GM11168 (cell line): ENCODE data around the gene CTIF.

Source experiments
- in situ Hi-C: fragments of 300-500 bp; cut with MboI; formaldehyde crosslinking; loops from one replicate; pipeline ENCODE4 v1.12.0; 2022; ENCODE audit warnings: low sequenced_read_pairs; ENCODE audit not compliant: unreplicated experiment

CTIF gene

DNA sequence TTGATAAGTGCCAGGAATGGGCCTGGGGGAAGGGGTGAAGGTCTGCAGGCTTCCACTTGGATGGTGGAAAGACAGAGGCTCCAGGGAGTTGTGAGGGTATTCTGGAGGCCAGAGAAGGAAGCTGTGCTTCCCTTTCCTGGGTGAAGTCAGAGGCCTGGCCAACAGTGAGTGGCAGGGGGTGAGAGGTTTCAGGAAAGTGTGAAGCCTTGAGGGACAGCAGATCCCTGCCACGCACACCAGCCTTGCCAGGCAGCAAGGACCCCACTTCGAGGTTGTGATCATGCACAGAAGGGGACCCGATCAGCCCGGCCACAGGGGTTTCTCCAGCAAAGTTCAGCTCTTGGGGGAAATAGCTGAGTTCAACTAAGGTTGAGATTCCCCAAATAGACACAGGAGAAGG is 345.5 kb downstream of the CTIF start:
- in situ Hi-C loops, result no loop called here

DNA sequence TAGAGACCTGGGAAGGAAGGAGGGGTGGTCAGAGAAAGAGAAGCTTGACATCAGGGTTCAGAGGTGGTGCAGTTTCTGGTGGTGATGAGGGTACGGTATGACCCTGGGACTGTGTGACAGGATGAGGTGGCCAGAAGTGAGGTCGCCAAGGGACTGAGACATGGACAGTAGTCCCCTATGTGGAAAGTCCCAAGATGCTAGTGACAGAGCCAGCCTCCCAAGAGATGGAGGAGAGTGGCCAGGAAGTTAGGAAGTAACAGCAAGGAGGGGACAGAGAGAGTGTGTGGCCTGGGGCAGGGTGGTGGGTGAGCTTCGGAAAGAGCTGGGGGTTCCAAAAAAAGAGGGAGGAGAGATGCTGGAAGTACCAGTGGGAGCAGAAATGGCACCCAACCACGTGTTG is 345.9 kb downstream of the CTIF start:
- in situ Hi-C loops, result no loop called here

DNA sequence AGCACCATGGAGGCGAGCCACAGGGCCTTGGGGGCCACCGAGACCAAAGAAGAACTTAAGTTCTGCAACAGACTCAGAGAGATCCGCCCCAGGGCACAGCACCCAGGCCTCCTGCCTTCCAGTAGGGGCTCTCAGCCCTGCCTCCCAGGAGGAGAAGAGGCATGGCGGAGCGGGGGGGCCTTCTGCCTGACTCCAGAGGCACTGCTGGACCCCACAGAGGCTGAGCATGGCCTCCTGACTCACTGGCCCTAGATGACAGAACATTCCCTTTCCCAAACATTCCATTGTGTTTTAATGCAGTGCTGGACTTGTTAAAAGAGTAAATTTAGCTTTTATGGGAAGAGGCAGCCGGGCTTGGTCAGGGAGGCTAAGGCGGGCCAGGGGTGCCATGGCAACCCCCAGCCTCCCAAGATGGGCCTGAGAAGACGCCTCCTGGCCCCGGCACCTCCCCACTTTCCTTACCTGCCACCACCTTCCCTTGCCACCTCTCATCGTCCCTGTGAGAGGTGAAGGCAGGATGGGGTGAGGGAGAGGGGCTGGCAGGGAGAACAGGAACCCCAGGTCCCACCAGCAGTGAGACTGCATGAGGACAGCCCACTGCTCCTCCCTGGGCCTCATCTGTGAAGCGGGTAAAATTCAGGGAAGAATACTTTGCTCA is 346.6 kb downstream of the CTIF start:
- in situ Hi-C loops, result no loop called here

DNA sequence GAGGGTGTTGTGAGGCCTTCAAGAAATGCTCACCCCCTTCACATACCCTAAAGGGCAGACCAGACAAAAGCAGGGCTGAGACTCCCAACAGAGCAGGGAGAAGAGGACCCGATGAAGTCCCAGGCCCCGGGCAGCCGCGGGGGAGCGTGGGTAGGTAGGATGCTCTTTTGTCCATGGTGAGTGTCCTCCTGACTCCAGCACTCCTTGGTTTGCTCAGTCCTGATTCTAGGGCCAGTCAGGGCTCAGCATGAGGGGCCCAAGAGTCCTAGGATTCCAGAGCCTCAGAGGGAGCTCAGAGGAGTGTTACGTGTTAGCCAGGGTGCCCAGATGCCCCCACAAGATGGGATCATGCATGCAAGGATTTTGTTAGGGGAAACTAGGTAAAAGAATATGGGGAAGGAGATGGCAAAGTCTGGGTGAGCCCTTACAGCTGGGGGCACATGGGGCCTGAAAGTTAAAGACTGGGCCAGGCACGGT is 347.1 kb downstream of the CTIF start:
- in situ Hi-C loops, result no loop called here

DNA sequence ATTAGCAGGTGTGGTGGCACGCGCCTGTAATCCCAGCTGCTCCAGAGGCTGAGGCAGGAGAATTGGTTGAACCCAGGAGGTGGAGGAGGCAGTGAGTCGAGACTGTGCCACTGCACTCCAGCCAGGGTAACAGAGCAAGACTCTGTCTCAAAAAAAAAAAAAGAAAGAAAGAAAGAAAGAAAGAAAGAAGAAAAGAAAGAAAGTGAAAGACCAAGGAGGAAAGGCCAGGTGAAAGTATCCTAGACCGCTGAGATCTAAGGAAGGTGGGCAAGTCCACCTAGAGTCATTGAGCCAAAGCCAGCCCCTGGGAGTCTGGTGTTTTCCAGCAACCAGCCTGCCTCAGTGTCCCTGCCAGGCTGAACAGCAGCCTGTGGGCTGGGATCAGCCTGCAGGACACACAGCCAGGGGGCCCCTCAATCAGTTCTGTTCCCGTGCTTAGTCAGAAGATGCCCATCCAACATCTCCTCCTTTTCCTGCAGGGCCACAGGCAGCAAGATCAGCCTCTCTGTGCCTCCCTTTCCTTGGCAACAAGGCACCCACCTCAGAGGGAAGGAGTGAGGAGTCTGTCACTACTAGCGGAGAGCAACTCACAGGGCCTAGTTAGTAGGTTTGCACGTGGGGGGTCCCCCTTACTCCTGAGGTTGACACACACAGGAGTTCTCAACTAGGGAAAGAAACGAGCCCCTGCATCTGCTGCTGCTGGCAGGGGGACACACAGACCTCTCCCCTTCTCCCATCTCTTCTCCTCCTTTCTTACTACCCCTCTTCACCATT is 347.9 kb downstream of the CTIF start:
- in situ Hi-C loops, result no loop called here

DNA sequence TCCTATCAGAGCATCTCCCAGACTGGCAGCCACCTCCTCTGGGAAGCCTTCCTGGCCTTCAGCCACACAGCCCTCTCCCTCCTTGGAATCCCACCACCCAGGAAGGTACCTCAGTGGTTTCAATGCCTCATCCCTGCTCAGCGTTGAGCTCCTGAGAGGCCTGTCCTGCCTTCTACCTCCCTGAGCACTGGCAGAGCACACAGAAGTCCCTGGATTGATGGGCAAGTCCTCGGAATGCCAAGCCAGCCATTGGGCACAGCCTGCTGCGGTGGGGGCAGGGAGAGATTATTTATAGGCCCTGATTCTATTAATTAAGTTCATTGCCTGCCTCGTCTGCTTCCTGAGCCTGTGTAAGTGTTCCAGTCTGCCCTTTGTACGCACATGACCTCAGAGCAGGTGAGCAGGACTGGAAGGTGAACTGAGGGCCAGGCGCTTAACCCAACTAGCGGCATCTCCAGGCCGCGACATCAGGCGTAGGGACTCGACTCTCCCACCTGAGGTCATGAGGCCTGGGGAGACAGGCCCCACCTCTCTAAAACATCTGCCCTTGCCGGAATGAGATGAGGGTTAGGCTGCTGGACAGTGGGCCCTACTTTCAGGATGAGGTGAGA is 348.6 kb downstream of the CTIF start:
- in situ Hi-C loops, result no loop called here

DNA sequence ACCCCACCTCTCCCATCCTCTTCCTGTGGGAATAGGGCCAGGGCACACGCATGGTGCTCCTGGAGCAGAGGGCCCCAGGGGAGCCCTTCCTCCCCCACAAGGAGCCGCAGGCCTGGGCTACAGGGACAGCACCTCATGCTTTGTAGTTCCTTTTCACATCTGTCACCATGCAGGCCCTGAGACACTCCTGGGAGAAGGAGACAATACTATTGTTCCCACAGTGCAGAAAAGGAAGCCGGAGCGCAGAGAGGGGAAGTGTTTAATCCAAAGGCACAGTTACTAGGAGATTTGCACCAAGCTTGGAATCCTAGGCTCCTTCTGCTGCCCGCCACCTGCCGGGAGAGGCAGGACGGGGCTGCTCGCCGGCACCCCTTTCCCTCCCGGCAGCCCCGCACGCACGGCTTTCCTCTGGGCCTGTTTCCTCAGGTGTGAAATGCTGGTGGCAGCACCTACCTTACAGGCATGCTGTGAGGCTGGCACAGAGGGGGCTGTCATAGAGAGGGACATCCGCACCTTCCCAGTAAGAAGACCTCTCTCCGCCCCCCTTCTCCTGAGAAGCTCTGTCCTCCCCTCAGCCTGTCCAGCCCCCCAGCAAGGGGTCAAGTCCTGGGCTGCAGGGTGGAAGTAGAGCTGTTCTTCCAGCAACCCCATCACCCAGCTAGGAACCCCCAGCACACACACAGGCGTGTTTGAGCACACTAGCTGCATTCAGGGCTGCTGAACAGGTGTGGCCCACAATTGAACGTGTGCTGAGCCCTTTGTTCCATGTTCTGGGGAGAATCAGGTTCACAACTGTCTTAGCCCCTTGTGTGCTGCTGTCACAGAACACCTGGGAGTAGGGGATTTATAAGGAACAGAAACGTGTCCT is 349.3 kb downstream of the CTIF start:
- in situ Hi-C loops, result no loop called here

DNA sequence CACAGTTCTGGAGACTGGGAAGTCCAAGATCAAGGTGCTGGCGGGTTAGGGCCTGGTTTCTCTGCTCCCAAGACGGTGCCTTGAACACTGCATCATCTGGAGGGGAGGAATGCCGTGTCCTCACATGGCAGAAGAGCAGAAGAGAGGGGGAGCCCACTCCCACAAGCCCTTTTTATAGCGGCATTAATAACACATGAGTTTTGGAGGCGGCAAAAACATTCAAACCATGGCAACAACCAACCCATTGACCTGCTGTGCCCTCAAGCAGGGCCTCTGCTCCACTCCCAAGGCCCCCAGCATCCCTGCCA is 349.9 kb downstream of the CTIF start:
- in situ Hi-C loops, result no loop called here

DNA sequence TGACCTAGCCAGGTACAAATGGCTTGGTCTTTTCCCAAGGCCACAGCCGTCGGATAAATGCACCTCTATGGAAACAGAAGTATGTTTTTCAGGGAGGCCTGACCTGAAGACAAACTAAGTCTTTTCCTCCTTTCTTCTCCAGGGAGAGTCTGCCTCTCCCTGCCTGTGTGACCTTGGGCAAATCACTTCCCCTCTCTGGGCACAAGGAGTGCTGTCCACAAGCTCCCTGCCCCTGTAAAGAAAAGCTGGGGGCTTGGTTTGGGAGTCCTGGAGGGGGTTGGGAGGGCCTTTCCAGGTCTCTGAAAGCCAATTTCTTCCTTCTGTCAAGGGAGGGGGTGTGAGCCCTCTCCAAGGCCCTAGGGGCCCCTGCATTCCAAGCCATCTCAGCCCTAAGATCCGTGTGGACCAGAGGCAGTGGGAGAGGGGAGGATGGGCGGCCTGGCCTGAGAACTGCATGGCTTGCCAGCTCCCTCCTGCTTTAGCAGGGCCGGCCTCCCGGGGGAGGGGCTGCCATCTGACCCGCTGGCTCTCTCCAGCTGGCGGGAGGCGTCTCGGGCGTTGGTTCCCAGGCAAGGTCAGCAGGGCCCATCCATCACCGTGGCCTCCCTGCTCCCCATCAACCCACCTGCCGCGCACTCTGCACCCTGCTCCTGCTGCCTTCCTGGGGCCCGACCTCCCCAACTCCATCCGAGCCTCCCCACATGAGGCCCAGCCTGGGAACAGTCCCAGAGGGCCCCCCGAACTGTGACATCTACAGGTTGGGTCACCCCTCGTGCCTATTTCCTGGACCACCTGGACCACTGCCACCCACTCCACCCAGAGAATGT is 350.5 kb downstream of the CTIF start:
- in situ Hi-C loops, result no loop called here

DNA sequence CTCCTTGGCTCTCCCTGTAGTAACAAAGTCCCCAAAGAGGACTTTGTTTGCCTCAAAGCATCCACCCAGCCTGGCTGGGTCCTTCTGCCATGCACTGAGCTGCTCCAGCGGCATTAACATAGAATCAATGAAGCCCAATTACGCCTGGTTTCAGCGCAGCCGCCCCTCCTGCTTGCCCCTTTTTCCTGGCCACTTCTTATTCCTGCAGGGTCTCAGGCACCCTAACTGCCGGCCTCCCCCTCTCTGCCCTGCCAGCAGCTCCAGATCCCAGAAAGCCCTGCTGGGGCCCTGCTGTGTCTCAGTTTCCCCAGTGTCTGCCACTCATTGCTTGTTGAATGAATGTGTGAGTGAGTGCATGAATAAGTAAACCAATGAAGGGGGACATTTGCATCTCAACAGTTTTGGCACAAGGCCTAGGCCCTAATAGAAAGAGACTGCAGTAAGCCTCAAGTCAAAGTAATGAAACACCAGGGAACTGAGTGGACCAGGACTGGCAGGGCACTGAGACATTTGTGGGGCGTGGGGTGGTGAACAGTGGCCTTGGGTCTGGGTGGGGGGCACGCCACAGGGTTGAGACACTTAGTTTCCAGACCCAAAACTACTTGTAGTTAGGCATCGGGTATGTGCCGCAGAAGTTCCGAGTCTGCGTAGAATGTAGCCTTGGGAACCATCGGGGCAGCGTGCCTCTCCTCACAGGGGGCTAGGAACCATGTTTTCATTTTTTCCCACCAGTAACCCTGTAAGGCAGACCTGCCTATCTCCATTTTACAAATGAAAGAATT is 351.3 kb downstream of the CTIF start:
- in situ Hi-C loops, result no loop called here

DNA sequence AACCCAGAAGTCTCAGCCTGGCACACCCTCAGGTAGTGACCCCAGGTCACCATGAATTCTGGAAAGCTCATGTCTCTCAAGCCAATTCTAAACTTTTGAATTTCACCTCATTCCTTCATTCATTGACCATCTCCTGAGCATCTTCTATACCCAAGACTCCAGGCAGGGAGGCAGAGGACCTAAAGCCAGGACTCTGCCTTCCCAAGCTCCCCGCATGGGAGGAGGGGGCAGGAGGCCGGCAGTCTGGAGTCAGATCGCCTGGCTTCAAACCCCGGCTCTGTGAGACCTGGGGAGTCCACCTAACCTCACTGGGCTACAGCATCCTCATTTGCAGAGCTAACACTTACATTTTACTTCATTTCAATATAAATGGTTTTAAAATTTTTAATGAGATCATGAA is 352.9 kb downstream of the CTIF start:
- in situ Hi-C loops, result no loop called here

DNA sequence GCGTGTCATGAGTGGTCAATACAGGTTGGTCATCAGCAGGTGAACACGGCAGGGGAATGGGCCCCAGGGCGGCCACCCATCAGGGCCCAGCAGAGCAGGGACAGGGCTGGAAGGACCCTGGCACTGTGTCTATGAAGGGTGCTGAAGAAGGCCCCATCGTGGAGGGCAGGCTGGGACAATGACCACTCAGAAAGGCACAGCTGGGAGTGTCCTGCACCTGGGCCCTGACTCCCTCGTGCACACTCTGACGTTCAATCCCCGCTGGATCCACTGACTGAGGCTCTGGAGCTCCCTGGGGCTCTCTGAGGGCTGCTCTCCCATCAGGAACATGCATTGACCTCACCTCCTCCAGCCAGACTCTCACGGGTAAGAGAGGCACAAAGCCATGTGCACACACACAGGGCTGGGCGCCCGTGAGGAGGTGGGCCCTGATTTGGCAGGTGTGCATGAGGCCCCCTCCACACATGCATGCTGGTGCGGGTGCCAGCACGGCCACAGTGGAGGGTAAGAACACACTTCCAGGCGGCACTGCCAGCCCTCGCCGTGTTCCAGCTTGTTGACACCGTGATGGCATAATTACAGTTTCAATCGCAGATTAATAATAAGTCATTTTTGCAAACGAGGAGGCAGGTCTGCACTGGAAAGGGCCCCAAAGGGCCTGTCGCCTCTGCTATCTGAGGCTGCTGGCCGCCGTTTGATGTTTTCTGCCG is 353.5 kb downstream of the CTIF start:
- in situ Hi-C loops, result no loop called here

DNA sequence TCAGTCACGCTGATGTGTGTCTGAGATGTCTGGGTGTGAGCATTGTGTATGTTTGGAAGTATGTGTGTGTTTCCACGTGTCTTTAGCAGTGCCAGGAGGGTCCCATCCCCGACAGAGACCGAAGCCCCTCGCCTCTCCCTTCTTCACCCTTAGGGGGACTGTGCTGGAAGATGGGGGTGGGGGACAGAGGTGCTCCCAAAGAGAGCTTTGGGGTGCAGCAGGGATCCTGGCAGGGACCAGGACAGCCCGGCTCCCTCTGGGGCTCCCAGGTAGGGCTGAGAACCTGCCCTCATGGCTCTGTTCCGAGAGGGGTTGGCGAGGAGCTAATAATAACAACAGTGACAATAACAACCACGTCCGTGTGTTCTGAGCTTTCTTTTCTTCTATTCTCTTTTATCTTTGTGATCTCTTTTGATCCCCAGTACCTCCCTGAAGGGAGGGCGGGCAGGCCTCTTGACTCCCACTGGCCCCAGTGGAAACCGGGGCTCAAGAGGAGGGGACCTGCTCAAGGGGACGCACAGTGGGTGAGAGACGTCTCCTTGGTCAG is 354.3 kb downstream of the CTIF start:
- in situ Hi-C loops, result no loop called here

DNA sequence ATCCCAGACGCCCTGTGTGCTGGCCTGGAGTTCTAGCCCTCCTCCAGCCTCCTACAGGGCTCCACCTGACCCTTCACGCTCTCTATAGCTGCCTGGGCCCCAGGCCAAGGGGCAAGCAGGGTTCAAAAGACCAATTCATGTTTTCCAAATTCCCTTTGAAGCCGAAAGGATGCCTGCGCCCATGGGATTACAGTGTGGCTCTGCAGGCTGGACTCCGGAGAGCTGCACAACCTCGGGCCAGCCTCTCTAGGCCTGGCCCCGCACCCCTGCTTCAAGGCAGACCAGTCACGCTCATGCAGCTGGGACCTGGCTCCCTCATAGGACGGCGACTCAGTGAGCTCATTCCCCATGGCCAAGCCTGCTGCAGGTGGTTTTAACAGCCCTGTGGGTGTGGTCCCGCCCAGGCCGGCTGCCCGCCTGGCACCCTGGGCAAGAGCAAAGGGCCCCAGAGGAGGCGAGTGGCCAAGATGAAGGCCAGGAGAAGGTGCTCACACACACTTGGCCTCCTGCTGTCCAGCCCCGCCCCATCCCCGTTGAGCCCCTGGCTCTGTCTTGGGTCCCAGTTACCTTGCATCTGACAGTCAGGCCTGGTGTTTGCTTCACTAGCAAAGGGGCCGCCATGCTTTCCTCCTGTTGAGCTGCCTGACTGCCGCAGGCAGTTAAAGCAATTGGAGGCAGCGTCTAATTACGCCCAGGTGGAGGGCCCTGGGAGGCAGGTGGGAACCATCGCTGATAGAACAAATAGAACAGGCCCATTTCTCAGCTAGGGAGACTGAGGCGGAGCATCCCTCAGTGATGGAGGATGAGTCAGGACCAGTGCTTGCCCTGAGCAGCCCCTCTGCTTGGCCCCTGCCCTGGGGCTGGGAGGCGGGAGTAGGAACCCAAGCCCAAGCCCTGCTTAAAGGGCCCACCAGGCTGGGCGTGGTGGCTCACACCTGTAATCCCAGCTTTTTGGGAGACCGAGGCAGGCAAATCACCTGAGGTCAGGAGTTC is 355.1 kb downstream of the CTIF start:
- in situ Hi-C loops, result no loop called here

DNA sequence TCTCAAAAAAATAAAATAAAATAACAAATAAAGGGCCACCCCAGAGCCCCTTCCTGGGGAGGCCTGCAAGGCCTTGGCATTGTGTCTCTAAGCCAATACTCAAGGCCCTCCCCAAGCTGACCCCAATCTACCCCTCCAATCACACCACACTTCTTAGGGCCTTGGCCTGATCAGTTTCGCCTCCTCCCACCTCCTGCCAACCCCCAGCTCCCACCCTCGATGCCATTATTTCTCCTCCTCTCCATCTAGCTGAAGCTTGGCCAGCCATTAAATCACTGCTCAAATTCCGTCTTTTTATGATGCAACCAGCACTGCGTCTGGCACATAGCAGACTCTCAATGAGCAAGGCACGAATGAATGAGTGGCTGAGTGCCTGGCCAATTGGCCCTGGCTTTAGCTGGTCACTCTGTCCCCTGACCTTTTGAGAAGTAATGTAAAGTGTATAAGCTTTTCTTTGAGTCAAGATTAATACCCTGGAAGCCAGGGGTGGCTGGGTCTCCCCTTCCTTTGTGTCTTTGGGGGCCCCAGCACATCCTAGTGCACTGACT is 356.0 kb downstream of the CTIF start:
- in situ Hi-C loops, result no loop called here

DNA sequence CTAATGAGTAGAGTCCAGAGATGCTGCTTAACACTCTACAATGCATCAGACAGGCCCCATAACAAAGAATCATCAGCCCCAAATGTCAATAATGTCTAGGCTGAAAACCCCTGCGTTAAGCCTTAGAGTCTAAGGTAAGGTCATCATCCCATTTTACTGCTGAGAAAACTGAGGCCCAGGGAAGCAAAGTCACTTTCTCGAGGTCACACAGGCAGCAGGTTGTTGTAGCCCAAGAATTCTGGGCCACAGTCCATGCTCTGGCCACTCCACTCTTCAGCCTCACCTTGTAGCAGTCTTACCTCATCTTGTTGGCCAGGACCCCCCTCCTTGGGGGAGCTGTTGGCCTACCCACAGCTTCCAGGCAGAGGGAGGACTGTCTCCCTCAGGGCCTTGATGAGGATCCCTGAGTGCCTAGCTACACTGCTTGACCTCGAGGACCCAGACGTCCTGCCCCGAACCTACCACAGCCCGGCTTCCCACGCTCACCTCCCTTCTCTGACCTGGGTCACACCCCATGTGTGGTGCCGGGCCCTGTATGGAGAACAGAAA is 357.6 kb downstream of the CTIF start:
- in situ Hi-C loops, result no loop called here
